Fibroblast of lung (primary cell): Measurements from ENCODE around the gene MYL11. TPM values are rescaled to one million over a fixed set of nuclear protein-coding genes. Genes with fewer than 3 reads are reported as not detected.

Experiments used
- DNase-seq, 2 donors: peaks; one replicate each; pipeline versions ENCODE4 v3.0.0 to v3.0.0-alpha.2; 2010; ENCODE audit warnings: low read depth in 2 of 2
- H2AFZ ChIP-seq: 2 replicates; pipeline ENCODE4 v1.5.1; 2012; ENCODE audit warnings: low read length, control low read depth, inconsistent platforms
- H3K27ac ChIP-seq: 2 replicates; pipeline ENCODE4 v1.5.1; 2011; ENCODE audit warnings: low read length, control low read depth; ENCODE audit not compliant: insufficient read depth
- H3K27me3 ChIP-seq: 2 replicates; pipeline ENCODE4 v1.5.1; 2011; ENCODE audit warnings: mild to moderate bottlenecking, low read length; ENCODE audit not compliant: control insufficient read depth, insufficient read depth
- H3K36me3 ChIP-seq: 2 replicates; pipeline ENCODE4 v1.5.1; 2011; ENCODE audit warnings: low read length; ENCODE audit not compliant: control insufficient read depth, insufficient read depth
- H3K4me1 ChIP-seq: 2 replicates; pipeline ENCODE4 v1.5.1; 2011; ENCODE audit warnings: low read length; ENCODE audit not compliant: control insufficient read depth, insufficient read depth; ENCODE audit errors: extremely low read depth
- H3K4me2 ChIP-seq: 2 replicates; pipeline ENCODE4 v1.5.1; 2011; ENCODE audit warnings: low read length, control low read depth; ENCODE audit not compliant: insufficient read depth; ENCODE audit errors: extremely low read depth
- H3K4me3 ChIP-seq, 4 experiments: fragments of 200-600 bp in 1 of 4; sonication (generic) in 1 of 4; replicated peaks in 1 of 4; 2 replicates each; pipeline ENCODE4 v1.5.1; 2011 to 2016; ENCODE audit warnings: low read length in 4 of 4, low read depth in 3 of 4, mild to moderate bottlenecking in 3 of 4, control low read depth in 2 of 4, inconsistent platforms in 1 of 4, mixed read lengths in 1 of 4; ENCODE audit not compliant: insufficient read depth in 1 of 4; ENCODE audit errors: control extremely low read depth in 1 of 4
- H3K79me2 ChIP-seq: 2 replicates; pipeline ENCODE4 v1.5.1; 2012; ENCODE audit warnings: mild to moderate bottlenecking, low read length, inconsistent platforms; ENCODE audit not compliant: control insufficient read depth, insufficient read depth
- H3K9ac ChIP-seq: 2 replicates; pipeline ENCODE4 v1.5.1; 2011; ENCODE audit warnings: mild to moderate bottlenecking, low read length, control low read depth; ENCODE audit not compliant: insufficient read depth
- H3K9me3 ChIP-seq: 2 replicates; pipeline ENCODE4 v1.5.1; 2012; ENCODE audit warnings: low read depth, low read length; ENCODE audit not compliant: control insufficient read depth, insufficient read depth
- H4K20me1 ChIP-seq: 2 replicates; pipeline ENCODE4 v1.5.1; 2011; ENCODE audit warnings: low read length; ENCODE audit not compliant: control insufficient read depth, insufficient read depth; ENCODE audit errors: extremely low read depth
- CTCF ChIP-seq, 2 donors: IDR thresholded peaks in 1 of 2; conservative IDR thresholded peaks in 1 of 2; 1 replicate in 1 of 2; 2 replicates in 1 of 2; pipeline ENCODE4 v1.5.1; 2011 to 2012; ENCODE audit warnings: low read length in 2 of 2, control low read depth in 1 of 2, inconsistent platforms in 1 of 2, low read depth in 1 of 2, mild to moderate bottlenecking in 1 of 2
- EZH2 ChIP-seq: IDR thresholded peaks from 2 replicates; pipeline ENCODE4 v1.5.1; 2012; ENCODE audit warnings: low read length, control low read depth, mild to moderate bottlenecking; ENCODE audit errors: missing control alignments
- polyA plus RNA-seq, 2 donors: library from polyadenylated mRNA; depleted of rRNA in 1 of 2; stranded (reverse) in 1 of 2; unstranded in 1 of 2; fragments of >200 nt; gene quantifications; 2 replicates each; pipeline ENCODE4 v1.2.1, GENCODE V29; 2011 to 2012; ENCODE audit warnings: missing spikeins in 1 of 2
- total RNA-seq: library from RNA; depleted of rRNA; stranded (reverse); fragments of >200 nt; gene quantifications from 2 replicates; pipeline ENCODE4 v1.2.1, GENCODE V29; 2014

MYL11 gene
- total and polyA plus RNA-seq, 2 donors (not counting 1 experiment from before 2014, with no cell fraction given): 0.45 TPM; not detected in 1

GRCh38 chr16:30377812-30378235, 3.2 kb downstream of the MYL11 start:
- no peaks in the 10 kb centered on the region for H3K9me3 ChIP-seq
- H3K27me3 ChIP-seq: no peaks in the 10 kb centered on the region
- H3K4me3 ChIP-seq: peak overlapping the region; percentile 25 to 75 (median 52)
- TF ChIP-seq CTCF (conservative IDR thresholded peaks at IDR 0.05 in 1 of 2, IDR thresholded peaks at IDR 0.05 in 1 of 2; ENCODE audit: low read depth in 1 of 2, low read length in 2 of 2): no peak
- no peak for TF ChIP-seq EZH2
- peak overlapping the region; percentile 78 for H3K9ac ChIP-seq
- peak overlapping the region; percentile 88 for H2AFZ ChIP-seq
- no peaks in the 10 kb centered on the region for H3K36me3 ChIP-seq
- H3K4me2 ChIP-seq: peak overlapping the region; percentile 64
- DNase-seq: peak; percentile 87 to 92
- H3K79me2 ChIP-seq: peaks cover 3% of the 10 kb centered on the region
- no peaks in the 10 kb centered on the region for H4K20me1 ChIP-seq
- peaks cover 9% of the 10 kb centered on the region for H3K4me1 ChIP-seq
- H3K27ac ChIP-seq: peak overlapping the region; percentile 91

GRCh38 chr16:30378236-30379157, 3.9 kb downstream of the MYL11 start:
- DNase-seq: peak; percentile 96 to 97
- TF ChIP-seq EZH2 (no peak), CTCF (conservative IDR thresholded peaks at IDR 0.05 in 1 of 2, IDR thresholded peaks at IDR 0.05 in 1 of 2; ENCODE audit: low read depth in 1 of 2, low read length in 2 of 2) (peak in 1 of 2 donors; percentile 23)
- Histone ChIP-seq H3K4me3 (peak overlapping the region; percentile 64 to 77 (median 72)), H3K9me3 (no peaks in the 10 kb centered on the region), H3K4me2 (peak overlapping the region; percentile 98), H4K20me1 (no peaks in the 10 kb centered on the region), H3K27me3 (no peaks in the 10 kb centered on the region), H3K79me2 (peaks cover 3% of the 10 kb centered on the region), H3K36me3 (no peaks in the 10 kb centered on the region), H3K9ac (peak overlapping the region; percentile 78), H3K27ac (peak overlapping the region; percentile 91), H3K4me1 (peaks cover 9% of the 10 kb centered on the region), H2AFZ (peak overlapping the region; percentile 50)

DNA sequence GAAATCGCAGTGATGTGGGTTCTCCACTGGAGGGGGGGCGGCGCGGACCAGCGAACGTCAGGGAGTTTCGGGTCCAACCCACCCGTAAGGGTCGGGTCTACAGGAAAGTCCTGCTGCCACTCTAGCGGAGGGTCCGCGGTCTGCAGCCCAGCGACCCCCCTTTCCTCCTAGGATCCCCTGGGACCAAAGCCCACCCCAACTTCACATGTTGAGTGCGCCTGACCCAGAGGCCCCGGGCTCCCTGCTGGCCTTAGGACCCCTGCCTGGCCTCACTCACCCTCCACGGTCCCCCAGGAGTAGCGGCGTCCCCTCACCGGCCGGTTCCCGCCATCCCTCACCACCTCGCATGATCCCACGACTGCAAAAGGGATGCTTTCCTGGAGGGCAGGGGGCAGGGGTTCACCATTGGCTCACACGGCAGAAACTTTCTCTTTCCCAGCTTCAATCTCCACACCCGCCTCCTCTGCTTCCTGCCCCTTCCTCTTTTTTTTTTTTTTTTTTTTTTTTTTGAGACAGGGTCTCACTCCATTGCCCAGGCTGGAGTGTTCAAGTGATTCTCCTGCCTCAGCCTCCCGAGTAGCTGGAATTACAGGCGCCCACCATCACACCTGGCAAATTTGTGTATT, 4.7 kb downstream of the MYL11 start:
- no peaks in the 10 kb centered on the region for H3K9me3 ChIP-seq
- peak overlapping the region; percentile 96 for H3K4me2 ChIP-seq
- H3K4me3 ChIP-seq: peak overlapping the region; percentile 64 to 77 (median 72)
- no peak for DNase-seq
- no peaks in the 10 kb centered on the region for H3K36me3 ChIP-seq
- no peak for TF ChIP-seq EZH2
- no peak for TF ChIP-seq CTCF (conservative IDR thresholded peaks at IDR 0.05 in 1 of 2, IDR thresholded peaks at IDR 0.05 in 1 of 2; ENCODE audit: low read depth in 1 of 2, low read length in 2 of 2)
- H3K27ac ChIP-seq: no peak overlapping the region
- H3K9ac ChIP-seq: peak overlapping the region; percentile 48
- H3K27me3 ChIP-seq: no peaks in the 10 kb centered on the region
- no peaks in the 10 kb centered on the region for H4K20me1 ChIP-seq
- peak overlapping the region; percentile 25 for H2AFZ ChIP-seq
- H3K4me1 ChIP-seq: peaks cover 9% of the 10 kb centered on the region
- H3K79me2 ChIP-seq: peaks cover 3% of the 10 kb centered on the region
